ENCODE results near the gene DLK2. TPM values are rescaled to one million over a fixed set of nuclear protein-coding genes. Genes with fewer than 3 reads are reported as not detected.

DLK2 gene
- total and polyA plus RNA-seq, 2 of the 13 experiments (the other 11 are each of a cell fraction or from before 2014, with no cell fraction given): 1.2 to 3.8 TPM

GRCh38 chr6:43495409-43495941, 40.1 kb upstream of the DLK2 start (continued):
- TF ChIP-seq ETV5 (CRISPR knock-in tag; IDR thresholded peaks at IDR 0.05; ENCODE audit: borderline replicate concordance) (peak; percentile 26; the same call in 1 of the 2 replicates), ELK4 (CRISPR knock-in tag; IDR thresholded peaks at IDR 0.05; ENCODE audit: borderline replicate concordance) (0 out of 2 replicates have a peak, but pooled peaks have one; percentile 35), HDAC2 (CRISPR knock-in tag; IDR thresholded peaks at IDR 0.05) (no peak), KLF12 (CRISPR knock-in tag; IDR thresholded peaks at IDR 0.05; ENCODE audit: borderline replicate concordance) (0 out of 2 replicates have a peak, but pooled peaks have one; percentile 13), THAP7 (CRISPR knock-in tag; IDR thresholded peaks at IDR 0.05) (no peak), ZNF224 (CRISPR knock-in tag; IDR thresholded peaks at IDR 0.05) (no peak), NONO (IDR thresholded peaks at IDR 0.05) (no peak), NONO (CRISPR knock-in tag; conservative IDR thresholded peaks at IDR 0.05) (no peak), MAFG (CRISPR knock-in tag; IDR thresholded peaks at IDR 0.05) (no peak), ZNF891 (CRISPR knock-in tag; IDR thresholded peaks at IDR 0.05) (no peak; the same call in none of the 2 replicates), ZNF567 (CRISPR knock-in tag; IDR thresholded peaks at IDR 0.05; ENCODE audit: borderline replicate concordance) (0 out of 2 replicates have a peak, but pooled peaks have one; percentile 16), GATAD2A (CRISPR knock-in tag; IDR thresholded peaks at IDR 0.05) (0 out of 2 replicates have a peak, but pooled peaks have one; percentile 15), SP140L (CRISPR knock-in tag; IDR thresholded peaks at IDR 0.05; ENCODE audit: borderline replicate concordance) (no peak), ZNF839 (CRISPR knock-in tag; IDR thresholded peaks at IDR 0.05; ENCODE audit: borderline replicate concordance) (0 out of 2 replicates have a peak, but pooled peaks have one; percentile 25), ZNF256 (CRISPR knock-in tag; conservative IDR thresholded peaks at IDR 0.05) (no peak), CTCF (CRISPR knock-in tag; IDR thresholded peaks at IDR 0.05) (peak; percentile 57), EP300 (IDR thresholded peaks at IDR 0.05; ENCODE audit: low read depth in 2 of 2, low read length in 2 of 2) (no peak), EP300 (CRISPR knock-in tag; IDR thresholded peaks at IDR 0.05; ENCODE audit: borderline replicate concordance) (no peak), HNF1B (CRISPR knock-in tag; IDR thresholded peaks at IDR 0.05) (no peak), HMGXB4 (CRISPR knock-in tag; IDR thresholded peaks at IDR 0.05; ENCODE audit: borderline replicate concordance in 1 of 2, low read depth in 1 of 2) (0 out of 4 replicates have a peak, but pooled peaks of 1 of the 2 experiments have one; percentile 14)
